Activated CD4-positive, alpha-beta T cell treated with anti-CD3 and anti-CD28 coated beads, Interleukin-2, amount 10 ng/mL, durations not matched to agents 24 days and 14 days (primary cell): Measurements from ENCODE around the gene BAAT. TPM values are rescaled to one million over a fixed set of nuclear protein-coding genes. Genes with fewer than 3 reads are reported as not detected.
"Not testable (repeated sequence)": the region's sequence is repeated elsewhere in the genome, so short reads cannot be mapped to it uniquely, and the experiment has no call there.

Experiments
- DNase-seq: peaks from one replicate; pipeline ENCODE4 v3.0.0; 2022
- H3K27ac Mint-ChIP-seq: one replicate; pipeline ENCODE4 v1.8.0; 2022; ENCODE audit warnings: mild to moderate bottlenecking, mixed read lengths
- H3K27me3 Mint-ChIP-seq: one replicate; pipeline ENCODE4 v1.8.0; 2022; ENCODE audit warnings: mixed read lengths
- H3K36me3 Mint-ChIP-seq: one replicate; pipeline ENCODE4 v1.8.0; 2022; ENCODE audit warnings: low read depth, mild to moderate bottlenecking, mixed read lengths
- H3K4me1 Mint-ChIP-seq: one replicate; pipeline ENCODE4 v1.8.0; 2021; ENCODE audit warnings: mixed read lengths
- H3K4me3 Mint-ChIP-seq: one replicate; pipeline ENCODE4 v1.8.0; 2022; ENCODE audit warnings: mild to moderate bottlenecking, moderate library complexity, mixed read lengths
- H3K9me3 Mint-ChIP-seq: one replicate; pipeline ENCODE4 v1.8.0; 2021; ENCODE audit warnings: mixed read lengths
- intact Hi-C: fragments of 100-400 bp; cut with micrococcal nuclease; formaldehyde crosslinking; loops from one replicate; pipeline ENCODE4 v1.15.1; 2023
- total RNA-seq: library from RNA; stranded (reverse); gene quantifications from 2 replicates; pipeline ENCODE4 v1.2.3, GENCODE V29; 2022

Gene BAAT
- total RNA-seq, 1 donor from 2014 or later = not detected

DNA sequence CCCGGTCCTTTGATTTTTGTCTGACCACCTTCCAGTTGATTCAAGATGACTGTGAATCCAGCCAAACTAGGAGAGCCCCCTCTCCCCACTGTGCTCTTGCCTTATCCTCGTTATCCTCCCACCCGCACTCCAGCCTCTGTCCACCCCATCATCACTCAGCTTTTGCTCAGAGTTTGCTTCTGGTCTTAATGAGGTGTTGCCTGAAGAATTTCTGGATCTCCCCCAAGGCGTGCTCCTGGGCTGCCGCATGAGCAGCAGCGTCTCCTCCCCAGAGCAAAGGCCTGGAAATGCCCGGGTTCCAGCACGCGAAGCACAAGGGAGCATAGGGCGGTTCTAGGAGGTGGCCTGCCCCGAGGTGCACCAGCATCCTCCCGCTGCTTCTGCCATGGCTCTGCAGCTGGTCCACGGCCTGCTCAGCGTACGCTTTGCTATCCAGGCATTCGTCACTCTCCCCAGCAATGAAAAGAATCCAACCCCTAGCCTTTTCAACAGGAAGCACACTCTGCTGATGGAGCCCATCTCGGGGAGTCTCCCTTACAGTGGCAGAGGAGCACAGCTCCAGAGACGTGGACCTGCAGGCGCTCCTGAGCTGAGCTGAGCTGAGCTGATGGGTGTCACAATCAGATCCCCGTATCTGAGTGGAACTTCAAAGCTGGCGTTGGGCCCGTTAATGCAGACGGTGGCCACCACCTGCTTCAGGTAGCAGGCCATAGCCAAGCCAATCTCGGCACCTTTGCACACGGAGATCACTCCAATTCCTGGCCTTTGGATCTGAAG, 50.7 kb downstream of the BAAT start:
- Mint-ChIP-seq H3K4me1 (no peaks in the 10 kb centered on the region), H3K4me3 (no peak overlapping the region), H3K27me3 (peaks cover 2% of the 10 kb centered on the region), H3K9me3 (no peaks in the 10 kb centered on the region), H3K27ac (no peak overlapping the region), H3K36me3 (no peaks in the 10 kb centered on the region)
- intact Hi-C loops = no loop called here
- DNase-seq = no peak

GRCh38 chr9:101333490-101333889, 51.3 kb downstream of the BAAT start:
- no peaks in the 10 kb centered on the region for H3K9me3 Mint-ChIP-seq
- intact Hi-C loops = no loop called here

DNA sequence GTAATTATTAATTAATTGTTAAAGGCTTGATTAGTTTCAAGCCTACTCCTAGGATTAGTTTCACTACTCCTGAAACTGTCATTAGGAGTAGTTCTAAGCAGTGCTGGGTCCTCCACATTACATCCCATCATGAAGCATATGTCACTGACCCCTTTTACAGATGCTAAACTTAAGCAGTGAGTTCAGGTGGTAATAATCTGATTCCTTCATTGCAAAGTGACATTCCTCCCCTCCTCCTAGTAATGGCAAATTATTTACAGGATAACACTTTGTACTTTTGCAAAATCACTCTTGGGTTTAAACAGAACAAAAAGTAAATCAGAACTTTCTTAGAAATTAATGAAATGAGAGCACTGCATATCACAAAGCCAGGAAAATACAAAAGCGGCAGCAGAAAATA, 52.4 kb downstream of the BAAT start:
- Mint-ChIP-seq H3K36me3 (no peaks in the 10 kb centered on the region), H3K27ac (no peak overlapping the region), H3K27me3 (peaks cover 2% of the 10 kb centered on the region), H3K4me1 (no peaks in the 10 kb centered on the region), H3K4me3 (no peak overlapping the region), H3K9me3 (no peaks in the 10 kb centered on the region)
- intact Hi-C loops = no loop called here
- no peak for DNase-seq

More at GRCh38 chr9:101333490-101333889, 51.3 kb downstream of the BAAT start:
- DNase-seq = no peak
- no peaks in the 10 kb centered on the region for H3K4me1 Mint-ChIP-seq
- H3K4me3 Mint-ChIP-seq = no peak overlapping the region
- no peaks in the 10 kb centered on the region for H3K36me3 Mint-ChIP-seq
- no peak overlapping the region for H3K27ac Mint-ChIP-seq
- peaks cover 2% of the 10 kb centered on the region for H3K27me3 Mint-ChIP-seq

DNA sequence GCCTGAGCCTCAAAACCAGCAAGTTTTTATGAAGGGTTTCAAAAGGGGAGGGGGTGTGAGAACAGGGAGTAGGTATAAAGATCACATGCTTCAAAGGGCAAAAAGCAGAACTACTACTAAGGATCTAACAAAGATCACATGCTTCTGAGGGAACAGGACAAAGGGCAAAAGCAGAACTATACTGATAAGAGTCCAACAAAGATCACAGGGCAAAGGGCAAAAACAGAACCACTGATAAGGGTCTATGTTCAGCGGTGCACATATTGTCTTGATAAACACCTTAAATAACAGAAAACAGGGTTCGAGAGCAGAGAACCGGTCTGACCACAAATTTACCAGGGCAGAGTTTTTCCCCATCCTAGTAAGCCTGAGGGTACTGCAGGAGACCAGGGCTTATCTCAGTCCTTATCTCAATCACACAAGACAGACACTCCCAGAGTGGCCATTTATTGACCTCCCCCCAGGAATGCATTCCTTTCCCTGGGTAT, 57.3 kb downstream of the BAAT start:
- intact Hi-C loops, H3K27me3 Mint-ChIP-seq, H3K27ac Mint-ChIP-seq, H3K4me1 Mint-ChIP-seq, H3K36me3 Mint-ChIP-seq, DNase-seq, H3K4me3 Mint-ChIP-seq, H3K9me3 Mint-ChIP-seq: not testable (repeated sequence)

DNA sequence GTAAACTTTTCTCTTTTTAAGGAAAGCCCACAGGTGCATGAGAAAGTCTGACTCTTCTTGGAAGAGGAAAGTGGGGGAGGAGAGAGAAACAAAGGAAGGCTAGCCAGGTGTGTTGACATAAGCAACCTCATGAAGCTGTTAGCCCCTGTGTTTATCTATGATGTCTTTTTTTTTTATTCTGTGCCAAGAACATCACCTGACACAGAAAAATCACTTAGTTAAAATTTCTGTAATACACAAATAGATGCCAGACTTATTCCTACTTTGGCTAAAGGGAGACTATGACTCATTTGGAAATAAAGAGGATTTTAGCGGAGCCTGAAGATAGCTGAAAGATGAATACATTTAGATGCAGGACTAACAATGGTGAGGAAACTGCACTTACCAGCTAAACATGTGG, 58.3 kb downstream of the BAAT start:
- Mint-ChIP-seq H3K4me3 (no peak overlapping the region), H3K27me3 (peaks cover 1% of the 10 kb centered on the region), H3K27ac (no peak overlapping the region), H3K4me1 (no peaks in the 10 kb centered on the region), H3K36me3 (no peaks in the 10 kb centered on the region), H3K9me3 (no peaks in the 10 kb centered on the region)
- DNase-seq = no peak
- intact Hi-C loops = no loop called here

GRCh38 chr9:101326035-101326434, 58.8 kb downstream of the BAAT start:
- Mint-ChIP-seq H3K27ac (no peak overlapping the region), H3K4me3 (no peak overlapping the region), H3K27me3 (peaks cover 1% of the 10 kb centered on the region), H3K36me3 (no peaks in the 10 kb centered on the region), H3K4me1 (no peaks in the 10 kb centered on the region), H3K9me3 (no peaks in the 10 kb centered on the region)
- intact Hi-C loops = no loop called here
- no peak for DNase-seq

GRCh38 chr9:101325053-101325452, 59.8 kb downstream of the BAAT start:
- Mint-ChIP-seq H3K36me3 (no peaks in the 10 kb centered on the region), H3K9me3 (no peaks in the 10 kb centered on the region), H3K27ac (no peak overlapping the region), H3K4me1 (no peaks in the 10 kb centered on the region), H3K4me3 (no peak overlapping the region), H3K27me3 (peaks cover 1% of the 10 kb centered on the region)
- intact Hi-C loops = no loop called here
- no peak for DNase-seq

GRCh38 chr9:101324245-101324804, 60.5 kb downstream of the BAAT start:
- Mint-ChIP-seq H3K27me3 (peaks cover 1% of the 10 kb centered on the region), H3K27ac (no peak overlapping the region), H3K36me3 (no peaks in the 10 kb centered on the region), H3K9me3 (no peaks in the 10 kb centered on the region), H3K4me1 (no peaks in the 10 kb centered on the region), H3K4me3 (no peak overlapping the region)
- intact Hi-C loops = no loop called here
- no peak for DNase-seq

DNA sequence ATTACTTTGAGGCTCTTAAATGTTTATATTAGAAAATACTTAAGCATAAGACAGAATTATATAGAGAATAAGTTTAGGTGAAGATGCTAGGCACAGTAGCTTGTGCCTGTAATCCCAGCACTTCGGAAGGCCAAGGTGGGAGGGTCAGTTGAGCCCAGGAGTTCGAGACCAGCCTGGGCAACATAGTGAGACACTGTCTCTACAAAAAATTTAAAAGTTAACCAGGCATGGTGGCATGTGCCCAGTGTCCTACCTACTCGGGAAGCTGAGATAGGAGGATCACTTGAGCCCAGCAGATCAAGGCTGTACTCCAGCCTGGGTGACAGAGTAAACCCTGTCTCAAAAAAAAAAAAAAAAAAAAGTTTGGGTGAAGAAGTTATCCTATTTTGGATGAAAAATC, 61.7 kb downstream of the BAAT start:
- Mint-ChIP-seq H3K27ac (no peak overlapping the region), H3K4me1 (no peaks in the 10 kb centered on the region), H3K36me3 (no peaks in the 10 kb centered on the region), H3K4me3 (no peak overlapping the region), H3K27me3 (peaks cover 1% of the 10 kb centered on the region), H3K9me3 (no peaks in the 10 kb centered on the region)
- DNase-seq = no peak
- intact Hi-C loops = no loop called here

GRCh38 chr9:101317735-101318134, 67.1 kb downstream of the BAAT start:
- no peak overlapping the region for H3K4me3 Mint-ChIP-seq
- no peaks in the 10 kb centered on the region for H3K4me1 Mint-ChIP-seq
- intact Hi-C loops = no loop called here
- no peak overlapping the region for H3K27ac Mint-ChIP-seq
- no peaks in the 10 kb centered on the region for H3K9me3 Mint-ChIP-seq
- H3K27me3 Mint-ChIP-seq = no peaks in the 10 kb centered on the region
- no peaks in the 10 kb centered on the region for H3K36me3 Mint-ChIP-seq
- DNase-seq = no peak

GRCh38 chr9:101315112-101315450, 69.7 kb downstream of the BAAT start:
- H3K4me1 Mint-ChIP-seq = no peaks in the 10 kb centered on the region
- H3K27ac Mint-ChIP-seq = no peak overlapping the region
- no peaks in the 10 kb centered on the region for H3K36me3 Mint-ChIP-seq
- no peaks in the 10 kb centered on the region for H3K27me3 Mint-ChIP-seq
- no peak for DNase-seq
- H3K4me3 Mint-ChIP-seq = no peak overlapping the region
- intact Hi-C loops = no loop called here
- no peaks in the 10 kb centered on the region for H3K9me3 Mint-ChIP-seq

- Mint-ChIP-seq H3K27ac (no peak overlapping the region), H3K9me3 (no peaks in the 10 kb centered on the region), H3K4me3 (no peak overlapping the region), H3K4me1 (no peaks in the 10 kb centered on the region), H3K36me3 (no peaks in the 10 kb centered on the region), H3K27me3 (no peaks in the 10 kb centered on the region)
- no peak for DNase-seq
- intact Hi-C loops = loop anchor here (5.0 kb wide), 1 partner anchor 195 kb away; no protein-coding TSS in a partner anchor
Observed at GRCh38 chr9:101312661-101313060, 72.1 kb downstream of the BAAT start.

DNA sequence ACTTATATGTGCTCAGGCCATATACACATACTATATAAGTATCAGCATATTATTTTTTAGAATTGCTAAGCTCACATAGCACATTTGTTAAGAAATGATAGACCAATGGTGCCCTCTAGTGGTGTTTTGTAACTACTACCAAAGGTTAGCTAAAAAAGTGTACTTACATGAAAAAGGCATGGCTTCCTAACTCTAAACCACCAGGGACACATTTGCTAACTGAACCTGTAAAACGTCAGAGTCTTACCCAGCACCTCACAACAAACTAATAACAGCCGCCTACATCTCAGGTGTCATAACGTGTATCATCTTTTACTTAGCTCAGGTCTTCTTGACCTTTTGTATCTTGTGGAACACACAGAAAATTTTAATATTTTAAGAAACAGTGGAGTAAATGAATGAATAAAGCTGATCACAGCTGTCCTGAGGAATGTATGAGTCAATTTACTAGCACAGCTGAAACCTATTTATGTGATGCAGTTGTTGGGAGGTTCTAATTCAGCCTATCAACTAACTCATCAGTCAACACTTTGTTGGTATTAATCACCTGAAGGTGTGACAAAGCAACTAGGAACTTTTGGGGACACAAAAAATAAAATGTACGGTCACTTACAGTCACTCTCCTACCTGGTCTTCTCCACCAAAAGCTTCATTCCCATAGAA, 72.9 kb downstream of the BAAT start:
- DNase-seq = peak; percentile 77
- no peaks in the 10 kb centered on the region for H3K4me1 Mint-ChIP-seq
- H3K4me3 Mint-ChIP-seq = no peak overlapping the region
- H3K9me3 Mint-ChIP-seq = no peaks in the 10 kb centered on the region
- H3K27ac Mint-ChIP-seq = no peak overlapping the region
- H3K36me3 Mint-ChIP-seq = no peaks in the 10 kb centered on the region
- intact Hi-C loops = loop anchor here (5.0 kb wide), 1 partner anchor 195 kb away; no protein-coding TSS in a partner anchor
- no peaks in the 10 kb centered on the region for H3K27me3 Mint-ChIP-seq

GRCh38 chr9:101311191-101311590, 73.6 kb downstream of the BAAT start:
- H3K27ac Mint-ChIP-seq = no peak overlapping the region
- H3K27me3 Mint-ChIP-seq = no peaks in the 10 kb centered on the region
- H3K4me1 Mint-ChIP-seq = no peaks in the 10 kb centered on the region
- no peaks in the 10 kb centered on the region for H3K36me3 Mint-ChIP-seq
- H3K9me3 Mint-ChIP-seq = no peaks in the 10 kb centered on the region
- H3K4me3 Mint-ChIP-seq = no peak overlapping the region
- intact Hi-C loops = loop anchor here (5.0 kb wide), 1 partner anchor 194 kb away; no protein-coding TSS in a partner anchor
- DNase-seq = no peak
